NOMO-1 treated with dmso at 0.1 percent for 144 hours (cell line): ENCODE data around the gene TBX1.
"Not testable (repeated sequence)": the region's sequence is repeated elsewhere in the genome, so short reads cannot be mapped to it uniquely, and the experiment has no call there.

Source experiments
- DNase-seq: peaks from one replicate; lab custom pipeline; 2025; ENCODE audit not compliant: unreplicated experiment; lab: John Stamatoyannopoulos, UW

The TBX1 gene

GRCh38 chr22:19763458-19764298 is 3.1 kb downstream of the TBX1 start:
- no peak for DNase-seq

DNA sequence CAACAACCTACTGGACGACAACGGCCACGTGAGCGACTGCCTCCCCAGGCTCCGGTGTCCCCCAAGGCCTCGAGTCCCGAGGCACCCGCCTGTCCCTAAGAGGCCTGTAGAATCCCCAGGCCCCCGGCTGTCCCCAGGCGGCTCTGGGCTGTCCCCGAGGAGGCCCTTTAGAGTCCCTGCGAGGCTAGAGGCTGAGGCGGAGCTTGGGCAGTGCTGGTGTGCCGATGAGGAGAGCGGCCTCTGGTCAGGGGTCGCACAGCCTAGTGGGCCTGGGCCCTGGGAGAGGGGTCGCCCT is 3.7 kb downstream of the TBX1 start:
- DNase-seq: no peak

DNA sequence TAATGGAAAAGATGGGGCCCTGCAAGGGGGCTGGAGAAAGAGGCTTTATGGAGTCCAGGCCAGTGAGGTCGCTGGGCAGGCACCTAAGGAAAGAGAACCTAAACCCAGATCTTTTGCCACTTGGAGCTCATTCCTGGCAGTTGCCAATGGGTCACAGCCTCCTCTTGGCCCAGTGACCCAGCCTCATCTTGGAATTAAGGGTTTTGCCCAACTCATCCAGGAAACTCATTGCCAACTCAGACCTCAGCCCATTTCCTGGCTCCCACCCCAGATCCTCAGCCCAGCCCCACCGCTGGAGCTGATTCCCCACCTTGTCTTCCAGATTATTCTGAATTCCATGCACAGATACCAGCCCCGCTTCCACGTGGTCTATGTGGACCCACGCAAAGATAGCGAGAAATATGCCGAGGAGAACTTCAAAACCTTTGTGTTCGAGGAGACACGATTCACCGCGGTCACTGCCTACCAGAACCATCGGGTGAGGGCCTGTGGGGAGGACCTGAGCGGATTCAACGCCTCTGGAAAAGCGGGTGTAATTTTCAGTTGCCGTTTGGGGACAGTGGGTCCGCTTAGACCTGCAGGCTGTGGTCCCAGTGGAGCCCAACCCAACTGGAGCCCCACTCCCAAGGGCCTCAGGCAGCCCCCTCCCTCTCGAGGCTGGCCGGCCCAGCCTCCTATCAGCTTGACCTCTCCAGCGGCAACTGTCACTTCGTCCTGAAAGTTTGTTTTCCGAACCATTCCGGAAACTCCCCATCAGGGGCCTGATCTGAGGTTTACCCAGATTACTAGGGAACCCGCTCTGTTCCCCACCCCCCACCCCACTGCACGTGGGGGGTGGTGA is 4.3 kb downstream of the TBX1 start:
- no peak for DNase-seq

GRCh38 chr22:19765477-19766239 is 5.1 kb downstream of the TBX1 start:
- peak; percentile 36 for DNase-seq

GRCh38 chr22:19766240-19766510 is 5.6 kb downstream of the TBX1 start:
- DNase-seq: no peak

- peak; percentile 84 for DNase-seq
Measured at GRCh38 chr22:19766511-19767426, 6.2 kb downstream of the TBX1 start.

DNA sequence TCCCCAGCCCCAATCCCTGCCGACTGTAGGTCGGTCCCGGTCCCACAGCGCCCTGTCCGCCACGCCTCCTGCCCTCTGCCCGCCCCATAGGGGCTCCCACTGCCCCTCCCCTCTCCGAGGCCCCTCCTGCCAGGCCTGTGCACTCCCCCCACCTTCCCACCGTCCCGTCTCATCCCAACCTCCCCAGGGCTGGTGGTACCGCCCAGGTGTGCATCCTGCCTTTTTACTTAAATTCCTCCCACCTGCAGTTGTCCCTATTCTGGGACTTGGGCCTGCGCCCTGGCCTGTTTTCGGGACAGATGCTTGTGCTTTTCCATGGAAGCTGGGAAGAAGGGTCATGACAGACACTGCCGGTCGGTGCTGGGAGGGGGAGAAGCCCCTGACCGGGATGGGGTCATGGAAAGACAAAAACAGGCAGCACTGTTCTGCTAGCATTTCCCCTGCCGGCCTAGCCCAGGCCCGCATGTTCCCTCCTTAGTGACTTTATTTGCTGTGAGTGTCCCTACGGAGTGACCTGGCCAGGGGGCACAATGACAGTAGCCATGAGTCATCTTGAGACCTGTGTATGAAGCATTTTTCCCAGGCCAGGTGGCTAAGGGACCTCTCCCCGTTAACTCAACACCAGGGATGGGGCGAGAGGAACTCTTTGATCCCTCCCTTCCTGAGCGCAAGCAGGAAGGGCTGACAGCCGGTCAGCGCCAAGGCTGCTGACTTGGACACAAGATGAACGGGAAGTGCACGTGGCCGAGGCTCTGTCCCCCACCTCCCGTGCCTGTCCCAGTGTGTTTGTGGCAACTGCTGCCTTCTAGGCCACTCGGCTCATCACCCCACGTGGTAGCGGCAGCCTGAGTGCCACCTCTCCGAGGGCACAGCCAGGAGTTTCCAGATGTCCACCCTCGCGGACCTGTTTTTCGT is 7.1 kb downstream of the TBX1 start:
- no peak for DNase-seq

GRCh38 chr22:19769393-19769715 is 8.8 kb downstream of the TBX1 start:
- no peak for DNase-seq

DNA sequence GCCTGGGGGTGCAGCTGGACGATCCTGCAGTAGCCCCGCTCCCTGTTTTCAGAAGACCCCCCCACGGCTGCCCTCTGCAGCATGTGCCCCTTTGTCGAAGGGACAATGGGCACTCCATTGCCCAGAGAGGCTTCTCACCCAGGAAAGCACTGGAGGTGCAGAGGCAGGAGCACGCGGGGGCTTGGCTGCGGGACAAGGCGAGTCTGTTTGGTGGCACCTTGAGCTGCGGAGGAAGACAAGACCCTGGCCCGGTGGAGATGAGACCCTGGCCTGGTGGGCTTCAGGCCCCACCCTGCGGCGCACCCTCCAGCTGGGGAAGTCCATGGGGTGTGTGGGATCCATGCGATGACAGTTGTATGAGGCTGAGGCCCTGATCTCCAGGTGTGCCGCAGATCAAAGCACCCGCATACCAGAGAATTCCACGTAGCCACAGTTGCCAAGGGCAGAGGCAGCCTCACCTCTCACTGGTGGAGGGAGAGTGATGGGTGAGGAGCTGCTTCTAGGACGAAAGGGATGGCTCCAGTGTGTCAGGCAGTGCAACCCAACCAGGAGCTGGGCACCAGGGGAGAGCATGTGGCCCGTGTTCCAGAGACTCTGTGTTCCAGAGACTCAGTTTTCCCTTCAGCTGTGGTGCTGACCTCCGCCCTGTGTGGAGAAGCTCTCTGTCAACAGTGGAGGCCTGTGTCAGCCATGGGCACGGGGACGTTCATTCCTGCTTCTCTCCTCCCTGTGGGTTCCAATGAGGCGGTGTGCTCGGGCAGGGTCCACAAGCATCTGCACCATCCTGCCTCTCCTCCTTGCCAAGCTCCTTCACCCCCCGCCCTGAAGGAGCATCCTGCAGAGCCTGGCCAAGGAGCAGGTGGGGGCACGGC is 10.0 kb downstream of the TBX1 start:
- DNase-seq: no peak

- DNase-seq: no peak
Measured at GRCh38 chr22:19772422-19772672, 11.8 kb downstream of the TBX1 start.

DNA sequence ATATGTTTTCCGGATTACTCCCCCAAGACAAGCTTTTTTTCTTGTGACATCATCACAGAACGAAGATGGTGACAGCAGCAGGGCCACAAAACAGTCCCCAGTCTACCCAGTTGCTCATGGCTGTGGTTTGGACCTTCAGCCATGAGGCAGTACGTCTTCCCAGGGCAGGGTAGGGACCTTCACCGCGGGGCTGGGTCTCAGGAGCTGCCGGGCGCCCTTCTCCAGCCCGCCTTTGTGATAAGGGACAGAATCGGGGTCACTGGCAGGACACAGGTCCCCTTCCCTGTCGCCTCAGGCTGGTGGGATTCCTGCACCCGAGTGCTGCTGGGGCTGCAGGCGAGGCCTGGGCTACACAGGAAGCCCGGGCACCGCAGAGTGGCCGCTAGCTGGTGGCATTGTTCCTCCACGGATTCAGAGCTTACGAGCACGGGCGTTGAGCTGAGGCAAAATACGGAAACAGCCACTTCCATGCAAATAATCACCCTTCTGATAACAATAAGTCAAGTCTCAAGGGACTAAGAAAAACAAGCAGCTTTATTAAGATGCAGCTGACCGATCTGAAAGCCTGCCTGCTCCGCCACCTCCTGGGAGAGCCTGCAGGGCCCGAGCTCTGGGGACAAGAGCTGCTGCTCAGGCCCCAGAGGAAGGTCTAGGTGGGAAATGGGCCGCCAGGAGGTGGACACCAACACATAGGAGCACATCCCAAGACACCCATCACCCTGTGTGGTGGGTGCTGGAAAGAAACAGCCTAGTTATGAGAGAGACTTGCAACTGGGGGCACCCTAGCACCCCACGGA is 12.3 kb downstream of the TBX1 start:
- no peak for DNase-seq

DNA sequence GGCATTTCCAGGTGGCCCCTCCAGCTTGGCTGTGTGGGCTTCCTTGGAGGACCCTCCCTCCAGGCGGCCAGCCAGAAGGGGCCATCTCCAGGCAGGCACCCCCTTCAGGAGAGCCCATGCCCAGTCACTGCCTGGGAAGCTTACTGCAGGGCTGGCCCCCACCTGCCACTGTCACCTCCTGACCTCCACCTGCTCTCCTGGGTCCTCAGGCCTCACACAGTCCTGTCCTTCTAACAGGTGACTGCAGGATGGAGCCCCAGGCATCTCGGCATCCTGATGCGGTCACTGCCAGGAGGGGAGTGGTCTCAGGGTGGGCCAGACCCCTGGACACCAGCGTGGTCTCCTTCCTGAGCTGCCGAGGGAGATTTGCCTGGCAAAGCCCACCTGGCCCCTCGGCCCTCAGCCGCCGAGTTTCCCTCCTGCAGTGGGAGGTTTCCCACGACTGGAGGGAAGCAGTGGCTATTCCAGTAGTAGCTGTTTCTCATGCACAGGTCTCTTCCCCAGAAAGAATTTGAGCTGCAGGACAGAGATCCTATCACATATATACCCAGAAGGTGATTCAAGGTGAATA is 13.0 kb downstream of the TBX1 start:
- no peak for DNase-seq

GRCh38 chr22:19774628-19775027 is 14.1 kb downstream of the TBX1 start:
- no peak for DNase-seq

- DNase-seq: no peak
Measured at GRCh38 chr22:19775496-19776325, 15.1 kb downstream of the TBX1 start.

DNA sequence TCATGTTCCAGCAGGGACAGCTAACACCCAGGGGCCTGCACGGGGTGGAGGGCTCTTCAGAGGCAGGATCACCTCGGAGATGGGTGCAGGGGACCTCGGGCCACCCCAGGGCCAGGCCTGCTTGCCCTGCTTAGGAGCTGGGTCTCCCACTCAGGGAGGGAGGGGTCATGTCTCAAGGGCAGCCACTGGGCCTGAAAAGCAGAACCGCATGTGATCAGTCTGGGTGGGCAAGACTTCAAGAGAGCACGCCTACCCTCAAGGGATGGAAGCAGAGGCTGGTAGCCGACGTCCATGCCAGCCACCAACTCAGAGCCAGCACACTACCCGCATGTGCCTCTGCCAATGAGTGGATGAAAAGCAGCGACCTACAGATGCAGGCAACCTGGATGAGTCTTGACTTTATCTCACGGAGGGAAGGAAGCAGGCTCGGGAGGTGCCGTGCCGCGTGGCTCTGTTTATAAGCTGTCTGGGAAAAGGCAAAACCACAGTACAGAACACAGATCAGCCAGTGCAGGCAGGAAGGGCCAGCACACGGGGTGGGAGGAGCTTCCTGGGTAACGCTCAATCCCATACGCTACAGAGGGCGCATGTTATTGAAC is 16.0 kb downstream of the TBX1 start:
- no peak for DNase-seq

- not testable (repeated sequence) for DNase-seq
Measured at GRCh38 chr22:19777192-19777591, 16.6 kb downstream of the TBX1 start.

DNA sequence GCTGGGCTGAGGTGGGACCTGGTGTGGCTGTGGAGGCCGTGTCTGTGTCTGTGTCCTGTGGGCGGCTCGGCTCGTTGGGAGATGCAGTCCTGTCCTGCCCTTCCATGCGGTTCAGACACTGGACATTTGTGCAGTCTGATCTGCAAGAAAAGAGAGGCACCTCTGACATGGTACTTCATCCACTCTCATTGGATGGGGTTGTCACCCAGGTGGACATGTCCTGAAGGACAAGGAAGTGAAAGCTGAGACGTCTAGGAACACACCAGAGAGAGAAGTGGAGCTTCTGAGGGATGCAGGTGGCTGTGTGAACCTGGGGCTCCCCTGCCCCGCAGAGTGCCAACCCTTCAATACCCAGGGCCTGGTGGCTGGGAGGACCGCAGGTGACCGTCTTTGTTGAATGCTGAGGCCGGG is 18.4 kb downstream of the TBX1 start:
- no peak for DNase-seq
